ENCODE results near the gene DDO. TPM values are rescaled to one million over a fixed set of nuclear protein-coding genes. Genes with fewer than 3 reads are reported as not detected.

The DDO gene
- total RNA-seq, 1 experiment from 2014 or later = 0.39 TPM

GRCh38 chr6:110409794-110410193 lies 5.6 kb downstream of the DDO start:
- Histone ChIP-seq H3K27me3 (ENCODE audit: control insufficient read depth, insufficient read depth, low read length) (peaks cover 21% of the 10 kb centered on the region), H3K36me3 (ENCODE audit: control insufficient read depth, insufficient read depth, low read length) (no peaks in the 10 kb centered on the region), H3K4me1 (ENCODE audit: control insufficient read depth, insufficient read depth, low read length) (no peaks in the 10 kb centered on the region), H3K4me3 (ENCODE audit: low read depth in 2 of 2, low read length in 2 of 2) (no peak overlapping the region), H3K27ac (ENCODE audit: low read length) (no peak overlapping the region), H3K9me3 (ENCODE audit: control insufficient read depth, insufficient read depth, low read depth, low read length) (no peaks in the 10 kb centered on the region)
- BruUV-seq (replicated peaks) = no TSS peak
- ChIA-PET CTCF (no interaction called here), POLR2A (no interaction called here)
- intact Hi-C loops (cut with micrococcal nuclease; ENCODE audit: unreplicated experiment) = no loop called here
- ATAC-seq = no peak
- in situ Hi-C loops (cut with HindIII; ENCODE audit: low pct_unique_long_range_greater_than_20kb, low sequenced_read_pairs) = no loop called here
- no peak for DNase-seq (ENCODE audit: low read depth, low spot score)
- TF ChIP-seq TCF7L2 (IDR thresholded peaks at IDR 0.05; ENCODE audit: low read depth, low read length) = no peak
- TF ChIP-seq, protein P1, sequence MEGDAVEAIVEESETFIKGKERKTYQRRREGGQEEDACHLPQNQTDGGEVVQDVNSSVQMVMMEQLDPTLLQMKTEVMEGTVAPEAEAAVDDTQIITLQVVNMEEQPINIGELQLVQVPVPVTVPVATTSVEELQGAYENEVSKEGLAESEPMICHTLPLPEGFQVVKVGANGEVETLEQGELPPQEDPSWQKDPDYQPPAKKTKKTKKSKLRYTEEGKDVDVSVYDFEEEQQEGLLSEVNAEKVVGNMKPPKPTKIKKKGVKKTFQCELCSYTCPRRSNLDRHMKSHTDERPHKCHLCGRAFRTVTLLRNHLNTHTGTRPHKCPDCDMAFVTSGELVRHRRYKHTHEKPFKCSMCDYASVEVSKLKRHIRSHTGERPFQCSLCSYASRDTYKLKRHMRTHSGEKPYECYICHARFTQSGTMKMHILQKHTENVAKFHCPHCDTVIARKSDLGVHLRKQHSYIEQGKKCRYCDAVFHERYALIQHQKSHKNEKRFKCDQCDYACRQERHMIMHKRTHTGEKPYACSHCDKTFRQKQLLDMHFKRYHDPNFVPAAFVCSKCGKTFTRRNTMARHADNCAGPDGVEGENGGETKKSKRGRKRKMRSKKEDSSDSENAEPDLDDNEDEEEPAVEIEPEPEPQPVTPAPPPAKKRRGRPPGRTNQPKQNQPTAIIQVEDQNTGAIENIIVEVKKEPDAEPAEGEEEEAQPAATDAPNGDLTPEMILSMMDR (IDR thresholded peaks at IDR 0.05) = no peak
- TF ChIP-seq, protein P2, sequence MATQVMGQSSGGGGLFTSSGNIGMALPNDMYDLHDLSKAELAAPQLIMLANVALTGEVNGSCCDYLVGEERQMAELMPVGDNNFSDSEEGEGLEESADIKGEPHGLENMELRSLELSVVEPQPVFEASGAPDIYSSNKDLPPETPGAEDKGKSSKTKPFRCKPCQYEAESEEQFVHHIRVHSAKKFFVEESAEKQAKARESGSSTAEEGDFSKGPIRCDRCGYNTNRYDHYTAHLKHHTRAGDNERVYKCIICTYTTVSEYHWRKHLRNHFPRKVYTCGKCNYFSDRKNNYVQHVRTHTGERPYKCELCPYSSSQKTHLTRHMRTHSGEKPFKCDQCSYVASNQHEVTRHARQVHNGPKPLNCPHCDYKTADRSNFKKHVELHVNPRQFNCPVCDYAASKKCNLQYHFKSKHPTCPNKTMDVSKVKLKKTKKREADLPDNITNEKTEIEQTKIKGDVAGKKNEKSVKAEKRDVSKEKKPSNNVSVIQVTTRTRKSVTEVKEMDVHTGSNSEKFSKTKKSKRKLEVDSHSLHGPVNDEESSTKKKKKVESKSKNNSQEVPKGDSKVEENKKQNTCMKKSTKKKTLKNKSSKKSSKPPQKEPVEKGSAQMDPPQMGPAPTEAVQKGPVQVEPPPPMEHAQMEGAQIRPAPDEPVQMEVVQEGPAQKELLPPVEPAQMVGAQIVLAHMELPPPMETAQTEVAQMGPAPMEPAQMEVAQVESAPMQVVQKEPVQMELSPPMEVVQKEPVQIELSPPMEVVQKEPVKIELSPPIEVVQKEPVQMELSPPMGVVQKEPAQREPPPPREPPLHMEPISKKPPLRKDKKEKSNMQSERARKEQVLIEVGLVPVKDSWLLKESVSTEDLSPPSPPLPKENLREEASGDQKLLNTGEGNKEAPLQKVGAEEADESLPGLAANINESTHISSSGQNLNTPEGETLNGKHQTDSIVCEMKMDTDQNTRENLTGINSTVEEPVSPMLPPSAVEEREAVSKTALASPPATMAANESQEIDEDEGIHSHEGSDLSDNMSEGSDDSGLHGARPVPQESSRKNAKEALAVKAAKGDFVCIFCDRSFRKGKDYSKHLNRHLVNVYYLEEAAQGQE (IDR thresholded peaks at IDR 0.05; ENCODE audit: insufficient read depth in 1 of 2, low read depth in 2 of 2, low read length in 1 of 2) = no peak
- no peak for TF ChIP-seq POLR2AphosphoS5 (IDR thresholded peaks at IDR 0.05; ENCODE audit: low read depth, low read length)
- no peak for TF ChIP-seq SIN3A (IDR thresholded peaks at IDR 0.05; ENCODE audit: borderline replicate concordance, insufficient read depth, low read depth, low read length)

GRCh38 chr6:110408901-110409300 lies 6.5 kb downstream of the DDO start:
- POLR2A ChIA-PET = no interaction called here
- ATAC-seq = 0 out of 2 replicates have a peak, but pooled peaks have one; percentile 46
- Histone ChIP-seq H3K9me3 (ENCODE audit: control insufficient read depth, insufficient read depth, low read depth, low read length) (no peaks in the 10 kb centered on the region), H3K36me3 (ENCODE audit: control insufficient read depth, insufficient read depth, low read length) (no peaks in the 10 kb centered on the region), H3K27ac (ENCODE audit: low read length) (no peak overlapping the region), H3K4me3 (ENCODE audit: low read depth in 2 of 2, low read length in 2 of 2) (no peak overlapping the region), H3K27me3 (ENCODE audit: control insufficient read depth, insufficient read depth, low read length) (peaks cover 21% of the 10 kb centered on the region), H3K4me1 (ENCODE audit: control insufficient read depth, insufficient read depth, low read length) (no peaks in the 10 kb centered on the region)
- TF ChIP-seq, protein P1 (IDR thresholded peaks at IDR 0.05) = no peak
- TF ChIP-seq POLR2AphosphoS5 (IDR thresholded peaks at IDR 0.05; ENCODE audit: low read depth, low read length) = no peak
- no peak for TF ChIP-seq SIN3A (IDR thresholded peaks at IDR 0.05; ENCODE audit: borderline replicate concordance, insufficient read depth, low read depth, low read length)
- TF ChIP-seq TCF7L2 (IDR thresholded peaks at IDR 0.05; ENCODE audit: low read depth, low read length) = no peak
- TF ChIP-seq, protein P2 (IDR thresholded peaks at IDR 0.05; ENCODE audit: insufficient read depth in 1 of 2, low read depth in 2 of 2, low read length in 1 of 2) = no peak
- intact Hi-C loops (cut with micrococcal nuclease; ENCODE audit: unreplicated experiment) (no loop called here), in situ Hi-C loops (cut with HindIII; ENCODE audit: low pct_unique_long_range_greater_than_20kb, low sequenced_read_pairs) (no loop called here)
- CTCF ChIA-PET = no interaction called here
- no TSS peak for BruUV-seq (replicated peaks)
- DNase-seq (ENCODE audit: low read depth, low spot score) = no peak

Measured in Panc1 (cell line).